GM23338 (cell line): Measurements from ENCODE around the gene KATNAL1. TPM values are rescaled to one million over a fixed set of nuclear protein-coding genes. Genes with fewer than 3 reads are reported as not detected.
A peak's percentile ranks its signal among the peaks of the same experiment; 100 is the strongest.

Experiments used
- ATAC-seq: fragments of 200-7000 bp; cut with Tn5 transposase; 3 replicates; pipeline ENCODE4 v1.9.1; 2020
- DNase-seq: peaks from one replicate; pipeline ENCODE4 v3.0.0-alpha.2; 2015; ENCODE audit warnings: low spot score
- H2AFZ ChIP-seq: fragments of 200-600 bp; sonication (generic); 2 replicates; pipeline ENCODE4 v1.8.0; 2016; ENCODE audit warnings: antibody characterized with exemption, mild to moderate bottlenecking, moderate library complexity
- H3F3A ChIP-seq: fragments of 200-600 bp; sonication (generic); replicated peaks from 2 replicates; pipeline ENCODE4 v1.8.0; 2017; ENCODE audit warnings: antibody characterized with exemption, mixed run types, low read depth
- H3K27ac ChIP-seq: fragments of 200-600 bp; sonication (generic); 2 replicates; pipeline ENCODE4 v1.6.1; 2016; ENCODE audit warnings: low read depth
- H3K27me3 ChIP-seq: fragments of 200-600 bp; sonication (generic); 2 replicates; pipeline ENCODE4 v1.8.0; 2016; ENCODE audit warnings: mild to moderate bottlenecking, mixed run types, moderate library complexity; ENCODE audit not compliant: insufficient read depth
- H3K36me3 ChIP-seq: fragments of 200-600 bp; sonication (generic); 2 replicates; pipeline ENCODE4 v1.8.0; 2016; ENCODE audit warnings: mild to moderate bottlenecking; ENCODE audit not compliant: insufficient read depth
- H3K4me1 ChIP-seq: fragments of 200-600 bp; sonication (generic); 2 replicates; pipeline ENCODE4 v1.8.0; 2016; ENCODE audit warnings: mild to moderate bottlenecking, moderate library complexity; ENCODE audit not compliant: insufficient read depth
- H3K4me2 ChIP-seq: fragments of 200-600 bp; sonication (generic); 2 replicates; pipeline ENCODE4 v1.7.1; 2017; ENCODE audit warnings: mixed run types
- H3K4me3 ChIP-seq: fragments of 200-600 bp; sonication (generic); 2 replicates; pipeline ENCODE4 v1.6.1; 2016; ENCODE audit warnings: mixed run types
- H3K79me2 ChIP-seq: fragments of 200-600 bp; sonication (generic); replicated peaks from 2 replicates; pipeline ENCODE4 v1.8.0; 2017; ENCODE audit warnings: mild to moderate bottlenecking; ENCODE audit not compliant: insufficient read depth
- H3K9me2 ChIP-seq: fragments of 200-600 bp; sonication (generic); 2 replicates; pipeline ENCODE4 v1.8.0; 2017; ENCODE audit not compliant: insufficient read depth
- H4K20me1 ChIP-seq: fragments of 200-600 bp; sonication (generic); replicated peaks from 2 replicates; pipeline ENCODE4 v1.8.0; 2017; ENCODE audit warnings: mild to moderate bottlenecking; ENCODE audit not compliant: insufficient read depth
- H3K27ac Mint-ChIP-seq: 2 replicates; pipeline ENCODE4 v1.8.0; 2020; ENCODE audit warnings: inconsistent platforms, mild to moderate bottlenecking, moderate library complexity, mixed read lengths
- H3K27me3 Mint-ChIP-seq: 3 replicates; pipeline ENCODE4 v1.8.0; 2022; ENCODE audit warnings: low read depth, mild to moderate bottlenecking, moderate library complexity, mixed read lengths, inconsistent platforms; ENCODE audit not compliant: insufficient read depth, poor library complexity
- H3K36me3 Mint-ChIP-seq: 3 replicates; pipeline ENCODE4 v1.8.0; 2021; ENCODE audit warnings: low read depth, mild to moderate bottlenecking, inconsistent platforms, moderate library complexity, mixed read lengths
- H3K4me1 Mint-ChIP-seq: 3 replicates; pipeline ENCODE4 v1.8.0; 2020; ENCODE audit warnings: mild to moderate bottlenecking, inconsistent platforms, mixed read lengths
- H3K4me3 Mint-ChIP-seq: 3 replicates; pipeline ENCODE4 v1.8.0; 2021; ENCODE audit warnings: moderate library complexity, mild to moderate bottlenecking, inconsistent platforms, mixed read lengths
- H3K9me3 Mint-ChIP-seq: 3 replicates; pipeline ENCODE4 v1.8.0; 2020; ENCODE audit warnings: moderate library complexity, mild to moderate bottlenecking, inconsistent platforms, mixed read lengths
- CREB1 ChIP-seq: fragments of 250-450 bp; sonication (Bioruptor Pico); IDR thresholded peaks from 2 replicates; pipeline ENCODE4 v1.5.0; 2020; ENCODE audit warnings: low read depth, mild to moderate bottlenecking, moderate library complexity
- CTCF ChIP-seq, 2 experiments: fragments of 200-600 bp in 1 of 2; sonication (generic) in 1 of 2; conservative IDR thresholded peaks; 2 replicates each; pipeline versions ENCODE4 v1.5.1 to v1.6.1; 2016 to 2017; ENCODE audit warnings: antibody characterized with exemption in 2 of 2, low read depth in 2 of 2, mild to moderate bottlenecking in 2 of 2, moderate library complexity in 1 of 2
- EZH2 ChIP-seq: fragments of 200-600 bp; sonication (generic); IDR thresholded peaks from one replicate; pipeline ENCODE4 v1.8.0; 2017; ENCODE audit warnings: antibody characterized with exemption, mild to moderate bottlenecking, low read depth; ENCODE audit not compliant: unreplicated experiment
- EZH2phosphoT487 ChIP-seq: fragments of 200-600 bp; sonication (generic); IDR thresholded peaks from one replicate; pipeline ENCODE4 v1.8.1; 2018; ENCODE audit warnings: antibody characterized with exemption; ENCODE audit not compliant: unreplicated experiment
- JUNB ChIP-seq: IDR thresholded peaks from one replicate; pipeline ENCODE4 v1.6.1; 2016; ENCODE audit warnings: antibody characterized with exemption; ENCODE audit not compliant: unreplicated experiment
- NANOG ChIP-seq: IDR thresholded peaks from 2 replicates; pipeline ENCODE4 v1.6.1; 2016; ENCODE audit warnings: antibody characterized with exemption, borderline replicate concordance
- POLR2AphosphoS5 ChIP-seq: IDR thresholded peaks from 2 replicates; pipeline ENCODE4 v1.6.1; 2016; ENCODE audit warnings: antibody characterized with exemption, low read depth
- REST ChIP-seq: IDR thresholded peaks from one replicate; pipeline ENCODE4 v1.6.1; 2018; ENCODE audit warnings: antibody characterized with exemption; ENCODE audit not compliant: unreplicated experiment
- STAT1 ChIP-seq: IDR thresholded peaks from one replicate; pipeline ENCODE4 v1.6.1; 2016; ENCODE audit warnings: antibody characterized with exemption; ENCODE audit not compliant: unreplicated experiment
- ZNF114 ChIP-seq: fragments of 250-450 bp; sonication (Bioruptor Pico); IDR thresholded peaks from 2 replicates; pipeline ENCODE4 v1.5.0; 2020; ENCODE audit warnings: mild to moderate bottlenecking, moderate library complexity
- ZNF462 ChIP-seq: fragments of 250-450 bp; sonication (Bioruptor Pico); IDR thresholded peaks from 2 replicates; pipeline ENCODE4 v1.5.0; 2020; ENCODE audit warnings: mild to moderate bottlenecking, moderate library complexity
- polyA plus RNA-seq: library from polyadenylated mRNA; unstranded; fragments of >200 nt; fragmentation: Nextera tagmentation; extraction: Ambion mirVana; gene quantifications from 2 replicates; pipeline ENCODE4 v1.2.1, GENCODE V29; 2016
- total RNA-seq: library from RNA; depleted of rRNA; stranded (reverse); fragments of >200 nt; shearing (Covaris generic); gene quantifications from 2 replicates; pipeline ENCODE4 v1.2.3, GENCODE V29; 2014
- TF ChIP-seq, protein P1 (sequence below): IDR thresholded peaks from 2 replicates; pipeline ENCODE4 v1.6.1; 2016; ENCODE audit warnings: antibody characterized with exemption

Gene KATNAL1
- total and polyA plus RNA-seq, 2 experiments from 2014 or later, result 6.1 to 11.5 TPM

- Mint-ChIP-seq H3K4me3 (no peak overlapping the region), H3K9me3 (no peaks in the 10 kb centered on the region), H3K36me3 (no peaks in the 10 kb centered on the region), H3K27me3 (no peaks in the 10 kb centered on the region), H3K27ac (no peak overlapping the region), H3K4me1 (peaks cover 13% of the 10 kb centered on the region)
- Histone ChIP-seq H3K9me2 (peaks cover 22% of the 10 kb centered on the region; the same call in 1 of the 2 replicates), H3K4me2 (no peak overlapping the region), H3K4me1 (peaks cover 13% of the 10 kb centered on the region), H3K36me3 (no peaks in the 10 kb centered on the region), H2AFZ (peak overlapping the region; percentile 86; the same call in 1 of the 2 replicates), H3K27ac (no peak overlapping the region), H3K27me3 (no peaks in the 10 kb centered on the region), H4K20me1 (no peaks in the 10 kb centered on the region), H3F3A (no peaks in the 10 kb centered on the region), H3K4me3 (no peak overlapping the region), H3K79me2 (no peaks in the 10 kb centered on the region)
- DNase-seq, result no peak
- ATAC-seq, result no peak
- TF ChIP-seq POLR2AphosphoS5 (no peak), ZNF114 (CRISPR knock-in tag) (no peak), JUNB (no peak), STAT1 (no peak), NANOG (no peak), REST (no peak), CTCF (conservative IDR thresholded peaks at IDR 0.05; ENCODE audit: low read depth in 2 of 2) (no peak), ZNF462 (no peak), CREB1 (no peak), EZH2phosphoT487 (no peak), EZH2 (no peak)
- TF ChIP-seq, protein P1, sequence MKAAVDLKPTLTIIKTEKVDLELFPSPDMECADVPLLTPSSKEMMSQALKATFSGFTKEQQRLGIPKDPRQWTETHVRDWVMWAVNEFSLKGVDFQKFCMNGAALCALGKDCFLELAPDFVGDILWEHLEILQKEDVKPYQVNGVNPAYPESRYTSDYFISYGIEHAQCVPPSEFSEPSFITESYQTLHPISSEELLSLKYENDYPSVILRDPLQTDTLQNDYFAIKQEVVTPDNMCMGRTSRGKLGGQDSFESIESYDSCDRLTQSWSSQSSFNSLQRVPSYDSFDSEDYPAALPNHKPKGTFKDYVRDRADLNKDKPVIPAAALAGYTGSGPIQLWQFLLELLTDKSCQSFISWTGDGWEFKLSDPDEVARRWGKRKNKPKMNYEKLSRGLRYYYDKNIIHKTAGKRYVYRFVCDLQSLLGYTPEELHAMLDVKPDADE, result no peak
These were observed 32.5 kb upstream of the KATNAL1 start for GRCh38 chr13:30339738-30340330.
